Occipital lobe (tissue), 2 donors: ENCODE data around the gene SLIT3. TPM values are rescaled to one million over a fixed set of nuclear protein-coding genes. Genes with fewer than 3 reads are reported as not detected.

ENCODE experiments used
- DNase-seq: peaks from one replicate; lab custom pipeline; 2025; lab: John Stamatoyannopoulos, UW
- total RNA-seq: library from RNA; depleted of rRNA; stranded (reverse); fragments of >200 nt; gene quantifications from one replicate; pipeline ENCODE4 v1.2.3, GENCODE V29; 2014

Gene SLIT3
- total RNA-seq, 1 donor from 2014 or later = 0.78 TPM

DNA sequence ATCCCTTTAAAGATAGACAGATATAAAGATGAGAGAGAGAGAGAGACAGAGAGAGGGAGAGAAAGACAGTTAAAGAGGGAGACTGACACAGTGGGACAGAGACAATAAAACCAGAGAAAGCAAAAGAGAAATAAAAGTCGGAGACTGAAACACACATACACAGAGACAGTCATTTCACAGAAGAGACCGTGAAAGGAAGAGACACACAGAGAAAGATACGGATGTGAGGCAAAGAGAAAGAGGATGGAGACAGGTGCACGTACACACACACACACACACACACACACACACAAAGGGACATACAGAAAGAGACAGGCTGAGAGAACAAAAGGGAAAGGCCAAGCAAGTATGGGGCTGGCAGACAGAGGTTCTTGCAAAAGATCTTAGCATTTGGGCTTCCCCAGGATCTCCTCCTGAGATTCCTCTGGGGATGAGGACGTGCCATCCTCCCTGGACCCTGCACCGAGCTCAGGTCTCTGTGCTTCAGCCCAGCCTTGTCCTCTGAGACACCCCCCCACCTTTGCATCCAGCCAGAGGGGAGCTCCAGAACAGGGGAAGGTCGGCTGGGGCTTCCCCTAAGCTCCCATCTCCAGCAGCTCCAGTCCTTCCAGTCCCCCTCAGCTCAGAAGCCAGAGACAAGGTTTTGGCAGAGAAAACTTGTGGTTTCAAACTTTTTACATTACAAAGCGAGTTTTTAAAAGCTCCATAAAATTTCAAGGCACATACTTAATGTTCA lies 403.4 kb downstream of the SLIT3 start:
- DNase-seq = no peak

DNA sequence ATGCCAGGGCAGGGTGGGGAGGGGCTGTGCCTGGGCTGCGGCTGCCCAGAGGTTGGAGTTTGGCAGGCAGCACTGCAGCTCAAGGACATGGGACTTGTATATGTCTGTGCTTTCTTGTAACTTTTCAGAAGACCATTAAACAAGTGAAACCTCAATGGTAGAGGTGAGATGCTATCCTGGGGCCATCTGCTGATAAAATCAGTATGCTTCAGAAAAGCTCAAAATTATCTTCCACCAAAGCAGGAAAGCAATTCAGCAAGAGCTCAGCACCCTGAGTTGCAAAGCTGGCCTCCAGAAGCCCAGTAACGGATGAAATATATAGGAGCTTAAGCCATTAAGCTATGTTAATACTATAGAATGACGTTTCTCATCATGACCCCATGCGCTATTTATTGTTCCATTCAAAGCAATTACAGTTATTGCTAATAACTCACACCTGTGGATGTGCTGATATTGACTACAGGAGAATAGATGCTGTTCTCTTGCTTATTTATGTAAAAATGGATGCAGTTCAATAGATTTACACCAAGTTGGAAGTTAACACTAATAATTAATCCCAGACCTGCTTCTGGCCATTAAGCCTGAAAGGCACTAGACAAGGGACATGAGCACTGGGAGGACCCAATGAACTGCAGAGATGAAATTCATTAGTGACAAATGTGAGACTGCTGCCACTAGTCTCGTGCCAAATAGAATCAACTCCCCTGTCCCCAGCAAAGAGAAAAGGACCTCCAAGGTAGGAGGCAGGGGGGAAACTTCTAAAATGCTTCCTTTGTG lies 405.5 kb downstream of the SLIT3 start:
- no peak for DNase-seq

DNA sequence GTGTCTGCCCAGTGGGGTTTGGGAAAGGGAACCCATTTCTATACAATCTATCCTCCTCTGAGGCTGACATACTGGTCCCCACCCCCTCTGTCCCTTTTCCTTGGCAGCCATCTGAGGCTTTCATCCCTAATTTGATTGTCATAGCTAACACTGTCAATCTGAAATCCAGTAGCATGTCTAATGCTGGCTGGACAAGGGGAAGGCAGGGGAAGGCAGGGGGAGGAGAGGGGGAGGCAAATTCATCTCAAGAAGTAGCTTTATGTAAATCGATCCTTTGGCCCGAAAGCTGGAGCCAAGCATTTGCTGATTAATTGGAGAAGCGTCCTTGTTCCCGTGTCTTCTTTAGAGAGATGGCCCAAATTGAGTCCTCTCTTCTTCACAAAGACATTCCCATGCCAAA lies 407.7 kb downstream of the SLIT3 start:
- no peak for DNase-seq

DNA sequence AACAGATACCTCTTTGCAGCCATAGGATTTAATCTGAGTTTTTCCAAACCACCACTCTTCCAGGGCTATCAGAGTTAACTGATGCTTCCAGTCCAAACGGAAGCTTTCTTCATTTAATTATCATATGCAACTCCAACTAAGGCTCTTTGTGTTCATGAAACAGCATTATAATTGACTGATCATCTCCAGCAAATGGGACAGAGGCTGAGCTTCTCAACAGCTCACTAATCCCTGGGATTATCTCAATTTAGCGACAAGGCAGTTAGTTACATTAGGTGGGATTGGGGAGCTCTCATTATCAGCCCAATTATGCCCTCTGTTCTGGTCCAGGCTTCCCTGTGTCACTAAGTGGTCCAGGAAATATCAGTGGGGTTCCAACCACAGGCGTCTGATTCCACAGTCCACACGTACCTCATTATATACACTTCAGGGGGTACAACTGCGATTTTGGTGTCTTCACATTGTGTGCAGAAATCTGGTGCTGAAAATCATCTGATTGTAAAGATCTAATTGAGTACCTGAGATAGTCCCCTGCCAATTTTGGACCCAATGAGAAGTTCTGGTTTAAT lies 408.2 kb downstream of the SLIT3 start:
- DNase-seq = no peak

DNA sequence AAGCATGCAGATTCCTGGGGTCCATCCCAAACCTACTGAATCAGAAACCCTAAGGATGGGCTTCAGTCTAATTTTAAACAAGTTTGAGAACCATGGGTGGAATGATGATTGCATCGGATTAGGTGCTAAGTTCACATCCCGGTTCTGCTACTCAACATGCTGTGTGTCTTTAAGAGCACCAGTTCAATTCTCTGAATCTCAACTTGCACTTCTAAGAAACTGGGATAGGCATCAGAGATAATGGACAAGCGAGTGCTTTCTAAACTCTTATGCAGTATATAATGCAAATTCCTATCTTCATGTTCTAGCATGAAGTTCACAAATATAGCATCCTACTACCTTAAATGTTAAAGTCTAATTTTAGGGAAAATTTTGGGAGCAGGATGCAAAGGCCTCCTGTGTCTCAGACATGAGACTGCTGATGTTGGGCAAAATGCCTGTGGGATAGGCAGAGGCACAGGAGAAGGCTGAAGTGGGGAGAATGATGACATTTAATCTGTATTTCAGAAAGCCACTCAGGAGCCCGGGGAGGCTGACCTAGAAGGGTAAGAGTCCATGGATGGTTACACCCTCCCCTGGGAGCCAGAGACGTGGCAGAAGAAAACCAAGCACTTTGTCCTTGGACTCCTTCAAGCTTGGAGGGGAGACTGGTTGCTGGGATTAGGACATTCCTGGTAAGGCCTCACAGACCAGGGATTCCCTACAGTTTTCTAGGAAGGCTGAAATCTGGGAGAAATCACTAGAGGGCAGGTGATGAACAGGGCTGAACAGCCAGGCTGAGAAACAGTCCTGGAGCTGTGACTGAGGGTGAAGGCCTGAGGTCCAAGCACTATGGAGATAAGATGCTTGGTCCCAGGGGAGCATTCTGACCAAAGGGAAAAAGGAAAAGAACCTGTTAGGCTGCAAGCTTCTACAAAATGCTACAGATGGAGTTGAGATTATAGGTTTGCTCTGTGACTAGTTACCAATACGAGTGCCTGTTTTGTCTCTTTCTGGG lies 409.8 kb downstream of the SLIT3 start:
- no peak for DNase-seq

DNA sequence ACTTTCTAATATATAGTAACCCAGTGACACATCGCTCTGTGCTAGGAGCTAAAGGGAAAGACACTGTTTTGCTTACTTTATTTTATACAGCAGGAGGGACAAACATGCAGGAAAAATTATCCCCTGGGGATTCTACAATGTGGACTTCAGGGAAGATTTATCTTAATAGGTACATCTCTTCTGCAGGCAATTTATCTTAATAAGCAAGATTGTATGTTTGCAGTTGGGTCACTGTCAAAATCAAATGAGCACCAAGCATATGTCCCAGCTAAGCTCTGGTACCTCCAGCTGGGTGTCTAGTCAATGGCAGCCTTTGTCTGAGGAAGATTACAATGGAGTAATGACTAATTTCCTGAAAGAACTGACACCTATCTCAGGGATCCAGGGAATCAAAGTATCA lies 411.9 kb downstream of the SLIT3 start:
- DNase-seq = no peak

DNA sequence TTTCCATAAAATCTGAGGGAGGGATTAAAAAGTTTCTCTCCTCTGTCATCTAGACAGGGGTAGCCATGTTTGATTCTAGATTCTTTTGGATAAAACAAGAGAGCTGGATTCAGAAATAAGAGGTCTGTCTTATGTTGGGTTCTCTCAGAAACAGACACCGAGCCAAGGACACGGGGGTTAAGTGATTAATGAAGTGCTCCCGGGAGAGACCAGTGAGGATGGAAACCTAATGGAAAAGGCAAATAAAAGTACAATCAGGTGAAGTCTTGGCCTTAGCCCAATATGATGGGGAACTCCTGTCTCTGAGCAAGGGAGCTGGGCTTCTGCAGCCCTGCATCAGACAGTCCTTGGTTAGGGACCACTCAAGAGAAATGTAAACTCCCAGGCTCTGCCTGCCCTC lies 413.0 kb downstream of the SLIT3 start:
- no peak for DNase-seq

DNA sequence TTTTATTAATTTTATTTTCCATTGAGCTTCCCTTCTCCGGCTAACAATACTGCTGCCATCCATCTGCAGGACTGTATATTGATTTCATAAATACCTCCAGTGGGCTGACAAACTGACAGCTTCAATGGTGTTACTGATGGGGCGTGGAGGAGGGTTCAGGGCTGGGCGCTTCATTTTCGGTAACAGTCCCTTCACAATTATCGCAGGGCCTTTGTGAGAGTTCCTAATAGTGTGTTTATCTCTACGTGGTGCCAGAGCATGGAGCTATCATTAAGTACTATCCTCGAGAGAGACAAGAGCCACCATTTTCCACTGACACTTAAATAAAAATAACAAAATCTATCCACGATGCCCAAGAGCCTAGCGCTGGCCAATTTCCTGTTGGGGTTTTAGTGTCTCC lies 414.8 kb downstream of the SLIT3 start:
- no peak for DNase-seq

DNA sequence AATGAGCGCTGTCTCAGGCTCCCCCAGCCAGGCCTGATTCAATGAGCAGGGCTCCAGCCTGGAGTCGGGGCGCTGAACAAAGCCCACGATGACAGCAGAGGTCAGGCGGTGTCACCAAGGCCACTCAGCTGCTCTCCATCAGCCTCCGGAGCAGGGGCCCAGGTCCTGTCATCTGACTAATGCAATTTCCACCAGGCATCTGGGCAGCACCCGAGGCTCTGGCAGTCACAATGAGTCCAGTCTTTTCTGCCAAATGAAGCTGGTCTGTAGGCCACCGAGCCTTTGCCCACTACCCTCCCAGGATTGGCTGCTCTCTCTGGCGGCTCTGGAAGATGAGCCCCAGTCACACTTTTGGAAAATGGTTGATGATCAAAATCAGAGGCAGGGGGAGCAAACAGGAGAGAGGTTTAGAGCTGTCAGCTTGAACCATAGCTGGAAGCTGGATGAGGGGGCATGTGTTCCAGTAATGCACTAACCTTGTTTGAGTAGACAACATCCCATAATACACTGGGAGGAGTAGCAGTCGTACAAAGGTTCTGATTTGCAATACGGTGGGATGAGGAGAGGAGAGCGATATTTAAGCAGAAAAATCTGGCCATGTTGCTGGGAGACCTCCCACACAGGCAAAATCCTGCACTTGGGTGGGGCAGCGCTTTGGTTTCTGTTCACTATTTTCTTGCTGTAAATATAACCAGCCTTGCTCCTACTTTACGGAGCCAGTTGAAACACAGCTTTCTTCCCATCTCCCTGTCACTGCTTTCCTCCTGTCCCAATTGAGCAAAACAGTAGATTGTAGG lies 415.4 kb downstream of the SLIT3 start:
- DNase-seq = no peak

DNA sequence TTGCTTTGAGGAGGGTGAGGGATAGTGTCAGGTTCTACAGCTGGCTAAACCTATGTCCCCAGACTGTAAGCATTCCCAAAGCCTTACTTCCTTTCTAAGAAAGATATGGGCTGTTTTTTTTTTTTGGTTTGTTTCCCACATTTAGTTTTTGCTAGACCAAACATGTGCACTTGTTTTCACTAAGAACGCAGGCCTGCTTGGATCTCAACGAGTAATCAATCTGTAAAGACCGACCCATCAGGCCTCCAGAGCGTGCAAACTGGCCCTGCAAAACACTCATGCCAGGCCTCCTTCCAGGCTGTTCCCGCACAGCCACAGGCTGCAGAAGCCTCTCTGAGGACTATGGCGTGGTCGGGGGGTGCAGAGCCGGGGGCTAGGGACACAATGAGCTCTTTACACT lies 416.9 kb downstream of the SLIT3 start:
- DNase-seq = no peak

DNA sequence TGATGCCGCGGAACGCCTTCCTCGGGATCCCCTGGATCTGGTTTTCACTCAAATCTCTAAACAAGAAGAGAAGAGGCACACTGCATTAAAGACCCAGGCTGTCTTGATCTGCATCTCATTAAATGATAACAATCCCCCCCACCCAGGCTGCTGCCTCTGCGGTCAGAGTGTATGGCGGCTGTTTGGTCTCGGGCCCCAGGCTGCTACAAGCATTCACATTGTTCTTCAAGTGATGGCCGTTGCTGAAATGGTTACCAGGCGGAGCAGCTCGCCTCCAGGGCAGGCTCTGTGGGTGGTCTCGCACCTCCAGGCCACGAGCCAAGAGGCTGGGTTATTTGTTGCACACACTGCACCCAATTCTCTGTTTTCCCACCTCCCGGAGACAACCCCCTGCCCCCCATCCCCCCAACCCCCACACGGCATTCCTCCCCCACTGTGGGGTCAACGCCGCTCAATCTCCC lies 417.6 kb downstream of the SLIT3 start:
- DNase-seq = no peak

DNA sequence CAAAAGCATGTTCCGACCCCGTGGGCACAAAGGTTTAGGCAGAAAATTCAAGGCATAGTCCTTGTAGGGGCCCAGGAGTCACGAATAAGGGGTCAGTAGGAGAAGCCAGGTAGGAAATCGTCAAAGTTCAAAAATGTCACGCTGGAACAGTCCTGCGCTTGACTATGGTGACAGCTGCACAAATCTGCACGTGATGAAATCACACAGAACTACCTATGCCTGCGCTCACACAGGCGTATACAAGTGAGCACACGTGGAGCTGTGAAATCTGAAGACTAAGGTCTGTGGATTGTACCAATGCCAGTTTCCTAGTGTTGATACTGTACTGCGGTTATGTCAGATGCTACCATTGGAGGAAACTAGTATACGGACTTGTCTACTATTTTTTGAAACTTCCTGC lies 418.7 kb downstream of the SLIT3 start:
- DNase-seq = no peak

DNA sequence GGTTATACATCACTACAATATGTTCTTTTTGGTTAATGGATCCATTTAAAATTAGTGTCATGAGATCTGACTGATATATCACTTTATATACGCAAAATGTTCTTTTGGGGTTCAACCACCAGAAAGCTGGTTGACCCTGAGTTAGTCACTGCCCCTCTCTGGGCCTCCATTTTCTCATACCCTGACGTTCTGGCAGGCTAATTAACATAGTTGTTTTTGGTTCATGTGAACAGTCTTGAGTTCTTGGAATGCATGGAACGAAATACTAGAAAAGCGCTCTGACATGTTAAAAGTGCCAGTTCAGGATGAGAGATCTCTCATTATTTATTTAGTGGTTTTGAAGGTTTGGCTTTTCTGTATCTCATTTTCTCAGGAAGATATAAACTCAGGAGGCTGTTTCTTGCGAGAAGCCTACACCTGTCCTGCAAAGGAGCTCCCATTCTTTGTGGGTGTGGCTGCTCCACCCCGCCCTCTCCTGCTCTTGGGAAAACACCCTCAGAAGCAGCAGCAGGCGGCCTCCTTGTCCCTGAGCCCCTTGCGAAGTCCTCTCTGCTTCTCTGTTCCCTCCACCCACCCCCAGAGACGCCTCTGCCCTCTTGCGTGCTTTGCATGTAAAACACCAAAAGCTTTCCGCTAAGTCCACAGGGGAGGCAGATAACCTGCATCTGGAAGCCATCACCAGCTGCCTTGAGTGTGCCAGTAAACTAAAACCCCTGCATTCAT lies 419.4 kb downstream of the SLIT3 start:
- DNase-seq = no peak

DNA sequence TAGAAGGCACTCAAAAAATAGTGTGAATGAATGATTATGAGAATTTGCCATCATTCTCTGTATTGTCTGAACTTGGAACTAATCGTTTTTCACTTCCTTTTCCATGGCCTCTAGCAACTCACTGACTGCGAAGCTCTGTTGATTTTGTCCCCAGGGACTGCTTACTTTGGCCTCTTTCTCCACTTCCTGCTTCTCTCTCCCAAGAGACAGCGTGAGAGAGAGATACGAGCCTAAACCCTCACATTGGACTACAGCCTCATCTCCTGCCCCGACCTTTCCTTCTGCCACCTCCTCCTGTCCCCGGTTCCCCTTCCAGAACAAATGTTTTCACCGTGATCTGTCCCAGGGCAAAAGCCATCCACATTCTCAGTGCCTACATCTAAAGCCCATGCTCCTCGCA lies 421.0 kb downstream of the SLIT3 start:
- DNase-seq = no peak

DNA sequence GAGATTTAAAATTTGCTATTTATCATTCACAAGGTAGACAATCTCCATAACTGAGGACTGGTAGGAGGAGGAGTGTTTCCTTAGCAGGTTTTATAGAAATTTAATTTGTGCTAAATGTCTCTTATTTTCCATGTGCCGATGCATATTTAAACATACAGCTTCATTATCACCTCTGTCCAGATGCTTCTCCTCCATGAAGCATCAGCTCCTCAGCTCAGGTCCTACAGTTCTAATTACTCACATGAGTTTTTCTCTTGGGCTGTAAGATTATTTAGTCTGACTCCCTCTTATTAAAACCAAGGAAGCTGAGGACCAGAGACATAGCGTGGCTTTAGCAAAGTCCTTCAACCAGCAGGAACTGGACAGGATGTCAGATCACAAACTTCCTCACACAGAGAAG lies 421.6 kb downstream of the SLIT3 start:
- DNase-seq = no peak

DNA sequence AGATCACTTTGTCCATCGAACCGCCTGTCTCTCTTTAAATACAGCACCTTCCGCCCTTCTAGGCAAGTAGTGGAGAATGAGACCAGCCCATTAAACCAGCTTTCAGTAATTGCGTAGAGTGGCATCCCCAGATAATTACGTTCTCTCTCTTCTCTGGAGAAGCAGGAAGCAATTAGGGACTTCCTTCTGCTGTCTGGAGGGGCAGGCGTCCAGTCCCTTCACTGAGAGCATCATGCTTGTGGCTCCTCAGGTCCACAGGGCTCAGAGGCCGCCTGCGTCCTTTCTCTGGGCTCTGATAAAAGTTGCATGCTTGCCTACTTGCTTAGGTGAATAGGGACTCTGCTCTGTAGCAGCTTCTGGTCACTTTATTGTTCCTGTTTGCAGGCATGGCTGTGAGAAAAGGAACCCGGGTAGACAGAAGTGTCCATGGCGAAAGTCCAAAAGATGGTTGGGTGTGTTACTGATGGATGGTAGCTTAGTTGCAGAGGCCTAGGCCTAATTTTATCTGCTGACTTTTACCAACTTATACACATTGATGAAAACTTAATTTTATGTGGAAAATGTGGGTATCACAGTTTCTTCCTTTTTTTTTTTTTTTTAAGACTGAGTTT lies 422.7 kb downstream of the SLIT3 start:
- DNase-seq = no peak

DNA sequence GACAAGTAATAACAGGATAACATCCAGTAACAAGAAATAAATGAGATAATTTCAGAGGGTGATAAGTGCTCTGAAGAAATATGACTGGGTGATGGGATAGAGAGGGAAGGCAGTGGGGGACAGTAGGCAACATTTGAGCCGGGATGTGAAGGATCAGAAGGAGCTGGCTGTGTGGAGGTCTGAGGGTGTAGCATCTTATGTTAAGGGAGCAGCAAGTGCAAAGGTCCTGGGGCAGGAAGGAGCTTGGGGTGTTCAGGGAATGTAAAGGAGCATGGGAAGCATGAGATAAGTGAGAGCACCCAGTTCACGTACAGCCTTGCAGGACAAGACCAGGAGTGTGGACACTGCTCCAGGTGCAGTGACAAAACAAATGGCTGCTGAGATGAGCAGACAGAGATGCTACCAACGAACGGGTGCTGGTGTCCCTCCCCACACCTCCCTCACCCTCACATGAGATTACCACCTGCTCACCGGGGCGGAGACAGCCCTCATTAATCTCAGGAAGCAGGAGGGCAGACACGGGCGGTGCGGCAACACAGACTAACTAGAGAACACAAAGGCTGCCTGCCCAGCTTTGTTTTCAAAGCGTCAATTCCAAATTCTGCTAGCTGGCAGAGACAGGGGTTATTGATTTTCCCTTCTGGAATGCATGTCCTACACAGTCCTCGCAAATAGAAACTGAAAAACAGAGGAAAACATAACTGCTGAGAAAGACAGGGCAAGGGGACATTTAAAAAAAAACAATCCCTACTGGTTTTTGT lies 423.6 kb downstream of the SLIT3 start:
- DNase-seq = no peak

DNA sequence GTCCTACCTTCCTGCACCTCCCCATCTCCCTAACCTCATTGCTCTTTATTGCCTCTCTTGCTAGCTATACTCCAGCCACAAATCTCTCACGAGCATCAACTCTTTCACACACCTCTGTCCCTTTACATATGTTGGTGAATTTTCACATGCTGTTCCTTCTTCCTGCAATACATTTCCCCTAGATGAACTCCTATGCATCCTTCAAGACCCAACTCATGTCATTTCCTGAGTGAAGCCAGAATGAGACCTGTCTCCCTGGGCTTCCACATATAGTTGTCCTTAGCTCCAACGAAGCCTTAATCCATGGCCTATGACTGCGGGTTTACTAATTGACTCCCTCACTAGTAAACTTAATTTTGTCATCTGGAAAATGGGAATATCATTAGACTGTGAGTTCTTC lies 424.5 kb downstream of the SLIT3 start:
- DNase-seq = no peak

DNA sequence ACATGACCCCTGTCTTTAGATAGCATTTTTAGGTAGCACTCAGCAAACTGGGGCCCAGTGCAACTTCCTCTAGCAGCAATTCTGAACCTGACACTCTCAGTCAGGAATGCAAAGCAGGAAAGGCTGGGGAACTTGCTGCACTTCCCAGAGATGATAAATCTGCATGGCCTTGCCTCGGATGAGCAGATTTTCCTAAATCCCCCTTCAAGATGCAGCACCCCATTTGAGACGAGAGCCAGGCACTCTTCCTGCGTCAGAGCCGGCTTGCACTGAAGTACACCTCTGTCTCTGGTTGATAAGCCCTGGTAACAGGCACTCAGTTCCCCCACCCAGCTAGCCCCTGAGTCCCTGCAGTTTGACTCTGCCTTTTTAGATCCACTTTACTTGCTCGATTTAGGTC lies 425.1 kb downstream of the SLIT3 start:
- DNase-seq = no peak
